Skeletal muscle tissue (tissue), 4 donors: Measurements from ENCODE around the gene FAM222A. TPM values are rescaled to one million over a fixed set of nuclear protein-coding genes. Genes with fewer than 3 reads are reported as not detected.

Experiments used
- H3K27ac ChIP-seq: one replicate; pipeline ENCODE4 v1.7.0; 2013; ENCODE audit warnings: mild to moderate bottlenecking, low read depth, low read length, inconsistent platforms
- H3K27me3 ChIP-seq, 3 donors: one replicate each; pipeline ENCODE4 v1.7.0; 2013; ENCODE audit warnings: low read length in 3 of 3; ENCODE audit not compliant: control insufficient read depth in 3 of 3, insufficient read depth in 3 of 3
- H3K36me3 ChIP-seq, 3 donors: one replicate each; pipeline ENCODE4 v1.7.0; 2013; ENCODE audit warnings: low read length in 3 of 3; ENCODE audit not compliant: control insufficient read depth in 3 of 3, insufficient read depth in 3 of 3
- H3K4me1 ChIP-seq, 3 donors: one replicate each; pipeline ENCODE4 v1.7.0; 2013; ENCODE audit warnings: low read length in 3 of 3, mild to moderate bottlenecking in 3 of 3; ENCODE audit not compliant: control insufficient read depth in 3 of 3, insufficient read depth in 3 of 3
- H3K4me3 ChIP-seq, 3 donors: one replicate each; pipeline ENCODE4 v1.7.0; 2013; ENCODE audit warnings: low read length in 3 of 3
- H3K9ac ChIP-seq, 3 donors: one replicate each; pipeline ENCODE4 v1.7.0; 2013; ENCODE audit warnings: low read length in 3 of 3, mild to moderate bottlenecking in 3 of 3, moderate library complexity in 2 of 3, low read depth in 1 of 3
- H3K9me3 ChIP-seq, 3 donors: one replicate each; pipeline ENCODE4 v1.7.0; 2013; ENCODE audit warnings: low read length in 3 of 3; ENCODE audit not compliant: control insufficient read depth in 3 of 3
- total RNA-seq: library from RNA; depleted of rRNA; stranded (reverse); fragments of >200 nt; gene quantifications from one replicate; pipeline ENCODE4 v1.2.3, GENCODE V29; 2014
- donor health status: Osteomylitis.

The FAM222A gene
- total RNA-seq, 1 donor from 2014 or later: 1.0 TPM

DNA sequence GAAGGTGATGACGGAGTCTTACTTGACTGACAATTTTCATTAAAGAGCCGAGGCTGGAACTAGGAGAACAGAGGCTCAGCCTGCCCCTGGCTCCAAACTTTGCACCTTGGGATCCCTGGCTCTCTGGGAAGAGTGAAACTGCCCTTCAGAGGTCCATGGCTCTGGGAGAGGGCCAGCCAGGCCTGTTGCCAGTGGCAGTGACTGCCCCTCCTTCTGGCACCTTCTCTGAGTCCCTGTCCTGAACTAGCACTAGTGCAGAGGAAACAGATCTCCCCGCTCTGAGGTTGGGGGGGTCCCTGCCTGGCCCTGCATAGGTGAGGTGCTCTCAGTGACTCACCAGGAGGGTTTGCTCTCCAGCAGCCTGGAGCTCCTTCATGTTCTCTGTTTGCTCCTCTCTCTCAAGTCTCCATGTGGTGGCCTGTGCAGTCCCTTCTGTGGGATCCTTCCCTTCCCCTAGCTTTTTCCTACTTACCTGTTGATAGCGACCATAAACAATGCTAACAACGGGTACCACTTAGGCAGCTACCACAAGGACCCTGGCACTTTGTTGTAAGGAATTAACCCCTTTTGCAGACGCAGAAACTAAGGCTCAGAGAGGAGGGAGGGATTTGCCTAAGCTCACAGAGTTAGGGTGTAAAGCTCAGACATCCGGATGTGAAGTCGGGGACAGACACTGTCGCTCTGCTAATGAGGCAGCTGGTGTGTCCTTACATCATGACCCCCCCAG lies 22.4 kb downstream of the FAM222A start:
- Histone ChIP-seq H3K4me1 (peaks cover 0 to 5% (median 4%) of the 10 kb centered on the region in 3 donors), H3K9ac (no peak overlapping the region), H3K4me3 (no peak overlapping the region), H3K9me3 (no peaks in the 10 kb centered on the region), H3K36me3 (no peaks in the 10 kb centered on the region), H3K27ac (no peak overlapping the region), H3K27me3 (peaks cover 0 to 5% (median 0%) of the 10 kb centered on the region in 3 donors)

DNA sequence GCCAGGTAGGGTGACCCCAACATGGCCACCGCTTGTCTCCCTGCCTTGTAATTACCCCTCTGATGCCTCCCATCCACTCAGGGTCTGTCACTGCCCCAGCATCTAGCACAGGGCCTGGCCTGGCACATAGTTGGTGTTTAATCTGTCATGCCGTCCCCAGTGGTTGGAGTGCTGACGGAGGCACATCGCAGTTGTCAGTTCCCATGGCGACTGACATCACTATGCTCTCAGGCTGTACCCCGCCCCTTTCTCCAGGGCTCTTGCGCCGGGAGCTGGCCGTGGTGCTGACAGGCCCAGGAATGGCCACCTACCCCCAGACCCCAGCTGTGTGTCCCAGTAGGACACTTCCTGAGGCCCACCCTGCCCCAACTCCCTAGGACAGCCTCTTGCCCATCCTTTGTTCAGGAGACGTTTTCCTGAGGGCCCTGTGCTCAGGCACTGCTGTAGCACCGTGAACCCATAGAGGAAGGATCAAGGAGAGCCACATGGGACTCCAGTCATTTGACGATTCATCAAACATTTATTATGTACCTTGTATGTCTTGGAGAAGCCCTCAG lies 23.0 kb downstream of the FAM222A start:
- no peaks in the 10 kb centered on the region for H3K9me3 ChIP-seq
- no peak overlapping the region for H3K9ac ChIP-seq
- no peaks in the 10 kb centered on the region for H3K36me3 ChIP-seq
- H3K27me3 ChIP-seq: peaks cover 0 to 5% (median 0%) of the 10 kb centered on the region in 3 donors
- H3K4me1 ChIP-seq: peaks cover 0 to 5% (median 4%) of the 10 kb centered on the region in 3 donors
- H3K27ac ChIP-seq: no peak overlapping the region
- H3K4me3 ChIP-seq: no peak overlapping the region

DNA sequence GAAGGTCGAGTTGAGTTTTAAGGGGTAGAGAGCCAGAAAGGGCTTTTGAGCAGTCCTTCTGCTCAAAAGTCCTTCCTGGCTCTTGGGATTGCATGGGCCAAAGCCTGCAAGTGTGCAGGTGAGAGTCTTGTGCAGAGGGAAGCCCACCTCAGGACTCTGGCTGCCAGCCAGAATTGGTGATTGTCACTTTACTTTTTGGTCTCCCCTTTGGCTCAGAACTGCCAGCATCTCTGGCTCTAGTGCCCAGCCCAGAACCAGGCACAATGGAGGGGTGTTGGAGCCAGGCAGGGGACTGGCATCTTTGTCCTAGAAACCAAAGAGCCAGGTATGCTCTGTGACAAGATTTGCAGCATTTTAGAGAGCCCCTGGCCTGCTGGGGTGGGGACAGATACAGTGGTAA lies 23.5 kb downstream of the FAM222A start:
- Histone ChIP-seq H3K27me3 (peaks cover 0 to 5% (median 0%) of the 10 kb centered on the region in 3 donors), H3K4me3 (no peak overlapping the region)

GRCh38 chr12:109737631-109738030 lies 24.0 kb downstream of the FAM222A start:
- Histone ChIP-seq H3K4me1 (peaks cover 0 to 5% (median 4%) of the 10 kb centered on the region in 3 donors), H3K36me3 (no peaks in the 10 kb centered on the region), H3K4me3 (no peak overlapping the region), H3K27me3 (peaks cover 0 to 5% (median 0%) of the 10 kb centered on the region in 3 donors), H3K27ac (no peak overlapping the region), H3K9ac (no peak overlapping the region), H3K9me3 (no peaks in the 10 kb centered on the region)

More for the DNA sequence above, 23.5 kb downstream of the FAM222A start:
- Histone ChIP-seq H3K27ac (no peak overlapping the region), H3K9me3 (no peaks in the 10 kb centered on the region), H3K4me1 (peaks cover 0 to 5% (median 4%) of the 10 kb centered on the region in 3 donors), H3K9ac (no peak overlapping the region), H3K36me3 (no peaks in the 10 kb centered on the region)

GRCh38 chr12:109738209-109738608 lies 24.6 kb downstream of the FAM222A start:
- H3K9me3 ChIP-seq: no peaks in the 10 kb centered on the region
- peaks cover 0 to 5% (median 4%) of the 10 kb centered on the region in 3 donors for H3K4me1 ChIP-seq
- no peak overlapping the region for H3K27ac ChIP-seq
- H3K9ac ChIP-seq: no peak overlapping the region
- H3K27me3 ChIP-seq: peaks cover 0 to 5% (median 0%) of the 10 kb centered on the region in 3 donors
- H3K36me3 ChIP-seq: no peaks in the 10 kb centered on the region
- no peak overlapping the region for H3K4me3 ChIP-seq

DNA sequence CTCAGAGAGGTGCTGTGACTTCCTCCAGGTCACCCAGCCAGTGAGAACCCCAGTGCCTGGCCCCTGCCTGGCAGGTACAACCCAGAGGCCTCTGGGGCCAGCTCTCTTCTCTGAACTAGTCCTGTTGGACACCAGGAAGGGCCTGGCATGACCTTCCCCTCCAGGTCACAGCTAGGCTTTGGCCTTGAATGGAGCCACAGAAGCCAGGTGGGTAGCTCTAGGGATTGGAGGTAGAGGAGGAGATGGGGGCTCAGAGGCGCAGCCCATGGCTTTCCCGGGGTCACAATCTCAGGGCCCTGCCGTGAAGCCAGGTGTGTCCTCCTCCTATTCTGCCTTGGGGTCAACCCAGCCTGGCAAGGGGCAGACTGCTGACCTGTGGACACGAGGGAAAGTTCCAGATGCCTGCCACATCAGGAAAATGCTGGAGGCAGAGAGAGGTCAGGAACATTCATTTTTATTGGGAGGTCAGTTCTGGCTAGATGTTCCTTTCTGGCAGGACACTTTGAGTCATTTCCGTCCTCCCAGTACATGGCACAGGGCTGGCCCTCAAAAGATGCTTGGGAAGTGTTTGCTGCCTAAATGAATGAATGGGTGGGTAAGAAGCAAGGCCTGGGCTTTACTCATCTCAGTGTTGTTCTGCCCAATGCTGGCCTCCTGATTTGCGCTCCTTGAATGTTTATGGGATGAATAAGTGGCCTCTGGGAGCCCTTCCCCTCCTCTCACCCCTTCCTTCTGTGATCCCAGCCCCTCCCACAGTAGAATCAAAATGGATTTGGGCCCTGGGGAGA lies 25.4 kb downstream of the FAM222A start:
- Histone ChIP-seq H3K9ac (no peak overlapping the region), H3K4me3 (no peak overlapping the region), H3K27ac (no peak overlapping the region), H3K4me1 (peaks cover 0 to 5% (median 4%) of the 10 kb centered on the region in 3 donors), H3K27me3 (peaks cover 0 to 5% (median 0%) of the 10 kb centered on the region in 3 donors), H3K9me3 (no peaks in the 10 kb centered on the region), H3K36me3 (no peaks in the 10 kb centered on the region)

GRCh38 chr12:109739747-109740693 lies 26.4 kb downstream of the FAM222A start:
- no peak overlapping the region for H3K4me3 ChIP-seq
- peaks cover 0 to 3% (median 0%) of the 10 kb centered on the region in 3 donors for H3K27me3 ChIP-seq
- peaks cover 0 to 5% (median 4%) of the 10 kb centered on the region in 3 donors for H3K4me1 ChIP-seq
- no peaks in the 10 kb centered on the region for H3K9me3 ChIP-seq
- H3K9ac ChIP-seq: no peak overlapping the region
- H3K36me3 ChIP-seq: no peaks in the 10 kb centered on the region
- H3K27ac ChIP-seq: no peak overlapping the region

DNA sequence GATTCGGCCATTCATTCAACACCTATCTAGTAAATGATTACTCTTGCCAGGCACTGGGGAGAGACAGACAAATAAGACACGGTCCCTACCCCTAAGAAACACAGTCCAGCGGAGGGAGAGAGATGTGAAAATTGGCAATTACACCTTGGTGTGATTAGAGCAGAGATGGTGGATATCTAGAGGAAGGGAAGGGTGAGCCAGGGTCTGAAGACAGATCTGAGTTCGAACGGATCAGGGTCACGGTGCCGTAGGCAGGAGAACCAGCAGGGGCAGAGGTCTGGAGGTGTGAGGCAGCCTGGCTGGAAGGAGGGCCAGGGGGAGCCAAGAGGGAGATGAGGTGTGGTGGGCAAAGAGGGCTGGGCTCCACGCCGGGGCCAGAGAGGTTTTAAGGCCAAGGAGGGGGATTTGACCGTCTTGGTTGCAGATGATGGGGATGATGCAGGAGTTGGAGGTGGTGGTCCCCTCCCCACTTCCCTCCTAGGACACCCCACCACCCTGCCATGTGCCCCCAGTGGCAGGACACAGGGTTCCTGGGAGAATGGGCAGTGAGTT lies 27.1 kb downstream of the FAM222A start:
- peaks cover 0 to 2% (median 0%) of the 10 kb centered on the region in 3 donors for H3K27me3 ChIP-seq
- H3K9ac ChIP-seq: no peak overlapping the region
- H3K9me3 ChIP-seq: no peaks in the 10 kb centered on the region
- no peak overlapping the region for H3K27ac ChIP-seq
- H3K4me1 ChIP-seq: peaks cover 0 to 4% (median 2%) of the 10 kb centered on the region in 3 donors
- H3K4me3 ChIP-seq: no peak overlapping the region
- no peaks in the 10 kb centered on the region for H3K36me3 ChIP-seq
